ENCODE measurements around the gene TMEM50A. TPM values are rescaled to one million over a fixed set of nuclear protein-coding genes. Genes with fewer than 3 reads are reported as not detected.

TMEM50A gene
- total and polyA plus RNA-seq, 9 of the 15 experiments (the other 6 are each of a cell fraction or from before 2014, with no cell fraction given), result 43.7 to 195 (median 137) TPM

GRCh38 chr1:25338188-25338981, at the start of gene TMEM50A (continued):
- TF ChIP-seq, protein P1, sequence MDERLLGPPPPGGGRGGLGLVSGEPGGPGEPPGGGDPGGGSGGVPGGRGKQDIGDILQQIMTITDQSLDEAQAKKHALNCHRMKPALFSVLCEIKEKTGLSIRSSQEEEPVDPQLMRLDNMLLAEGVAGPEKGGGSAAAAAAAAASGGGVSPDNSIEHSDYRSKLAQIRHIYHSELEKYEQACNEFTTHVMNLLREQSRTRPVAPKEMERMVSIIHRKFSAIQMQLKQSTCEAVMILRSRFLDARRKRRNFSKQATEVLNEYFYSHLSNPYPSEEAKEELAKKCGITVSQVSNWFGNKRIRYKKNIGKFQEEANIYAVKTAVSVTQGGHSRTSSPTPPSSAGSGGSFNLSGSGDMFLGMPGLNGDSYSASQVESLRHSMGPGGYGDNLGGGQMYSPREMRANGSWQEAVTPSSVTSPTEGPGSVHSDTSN (CRISPR knock-in tag; IDR thresholded peaks at IDR 0.05; ENCODE audit: low read depth), result no peak
- TF ChIP-seq, protein P1 (tag; conservative IDR thresholded peaks at IDR 0.05; ENCODE audit: low read depth), result peak; percentile 72
- TF ChIP-seq TCF7L2 (IDR thresholded peaks at IDR 0.05; ENCODE audit: low read depth, low read length), result no peak
- TF ChIP-seq ZNF75A (CRISPR knock-in tag; IDR thresholded peaks at IDR 0.05), result no peak
- TF ChIP-seq ZNF77 (CRISPR knock-in tag; IDR thresholded peaks at IDR 0.05), result no peak
- peak; percentile 85 for TF ChIP-seq EP400 (IDR thresholded peaks at IDR 0.05)
- TF ChIP-seq, protein P2, sequence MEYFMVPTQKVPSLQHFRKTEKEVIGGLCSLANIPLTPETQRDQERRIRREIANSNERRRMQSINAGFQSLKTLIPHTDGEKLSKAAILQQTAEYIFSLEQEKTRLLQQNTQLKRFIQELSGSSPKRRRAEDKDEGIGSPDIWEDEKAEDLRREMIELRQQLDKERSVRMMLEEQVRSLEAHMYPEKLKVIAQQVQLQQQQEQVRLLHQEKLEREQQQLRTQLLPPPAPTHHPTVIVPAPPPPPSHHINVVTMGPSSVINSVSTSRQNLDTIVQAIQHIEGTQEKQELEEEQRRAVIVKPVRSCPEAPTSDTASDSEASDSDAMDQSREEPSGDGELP (CRISPR knock-in tag; IDR thresholded peaks at IDR 0.05; ENCODE audit: borderline replicate concordance), result peak; percentile 52; the same call in 1 of the 2 replicates
- TF ChIP-seq ETV6 (IDR thresholded peaks at IDR 0.05; ENCODE audit: borderline replicate concordance in 1 of 2, low read depth in 2 of 2, low read length in 1 of 2), result no peak
- TF ChIP-seq ETV6 (CRISPR knock-in tag; IDR thresholded peaks at IDR 0.05; ENCODE audit: borderline replicate concordance), result no peak
- peak; percentile 55; the same call in 1 of the 2 replicates for TF ChIP-seq KLF1 (tag; IDR thresholded peaks at IDR 0.05)
- no peak for TF ChIP-seq ZNF584 (CRISPR knock-in tag; IDR thresholded peaks at IDR 0.05; ENCODE audit: low read depth)
- no peak for TF ChIP-seq CHD2 (IDR thresholded peaks at IDR 0.05; ENCODE audit: low read depth, low read length)
- no peak for TF ChIP-seq MTA1 (IDR thresholded peaks at IDR 0.05; ENCODE audit: borderline replicate concordance)
- no peak for TF ChIP-seq GTF2F1 (IDR thresholded peaks at IDR 0.05; ENCODE audit: low read depth, low read length)
- TF ChIP-seq DDX20 (tag; IDR thresholded peaks at IDR 0.05; ENCODE audit: low read depth), result no peak
- TF ChIP-seq, protein P3, sequence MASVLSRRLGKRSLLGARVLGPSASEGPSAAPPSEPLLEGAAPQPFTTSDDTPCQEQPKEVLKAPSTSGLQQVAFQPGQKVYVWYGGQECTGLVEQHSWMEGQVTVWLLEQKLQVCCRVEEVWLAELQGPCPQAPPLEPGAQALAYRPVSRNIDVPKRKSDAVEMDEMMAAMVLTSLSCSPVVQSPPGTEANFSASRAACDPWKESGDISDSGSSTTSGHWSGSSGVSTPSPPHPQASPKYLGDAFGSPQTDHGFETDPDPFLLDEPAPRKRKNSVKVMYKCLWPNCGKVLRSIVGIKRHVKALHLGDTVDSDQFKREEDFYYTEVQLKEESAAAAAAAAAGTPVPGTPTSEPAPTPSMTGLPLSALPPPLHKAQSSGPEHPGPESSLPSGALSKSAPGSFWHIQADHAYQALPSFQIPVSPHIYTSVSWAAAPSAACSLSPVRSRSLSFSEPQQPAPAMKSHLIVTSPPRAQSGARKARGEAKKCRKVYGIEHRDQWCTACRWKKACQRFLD (CRISPR knock-in tag; IDR thresholded peaks at IDR 0.05), result 0 out of 2 replicates have a peak, but pooled peaks have one; percentile 29
- TF ChIP-seq ZNF408 (CRISPR knock-in tag; IDR thresholded peaks at IDR 0.05; ENCODE audit: low read depth), result no peak
- TF ChIP-seq, protein P4, sequence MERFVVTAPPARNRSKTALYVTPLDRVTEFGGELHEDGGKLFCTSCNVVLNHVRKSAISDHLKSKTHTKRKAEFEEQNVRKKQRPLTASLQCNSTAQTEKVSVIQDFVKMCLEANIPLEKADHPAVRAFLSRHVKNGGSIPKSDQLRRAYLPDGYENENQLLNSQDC (CRISPR knock-in tag; IDR thresholded peaks at IDR 0.05), result no peak
- TF ChIP-seq ZHX1 (conservative IDR thresholded peaks at IDR 0.05; ENCODE audit: low read length), result no peak; the same call in 1 of the 2 replicates
- TF ChIP-seq CHCHD3 (CRISPR knock-in tag; IDR thresholded peaks at IDR 0.05), result no peak
- peak; percentile 77 for TF ChIP-seq ATF7 (IDR thresholded peaks at IDR 0.05)
